Peyer's patch (tissue), 4 donors: ENCODE measurements around the gene MYORG. TPM values are rescaled to one million over a fixed set of nuclear protein-coding genes. Genes with fewer than 3 reads are reported as not detected.

Experiments
- DNase-seq, 3 donors: peaks; one replicate each; pipeline ENCODE4 v3.0.0-alpha.2; 2017 to 2019
- H3K27ac ChIP-seq, 4 donors: fragments of 200-600 bp; sonication (generic); one replicate each; pipeline ENCODE4 v1.5.1; 2016 to 2019
- H3K27me3 ChIP-seq, 2 donors: fragments of 200-600 bp; sonication (generic); one replicate each; pipeline ENCODE4 v1.5.1; 2019
- H3K36me3 ChIP-seq, 3 donors: fragments of 200-600 bp; sonication (generic); one replicate each; pipeline ENCODE4 v1.5.1; 2016 to 2019
- H3K4me1 ChIP-seq, 4 donors: fragments of 200-600 bp; sonication (generic); one replicate each; pipeline ENCODE4 v1.5.1; 2016 to 2019
- H3K4me3 ChIP-seq, 4 donors: fragments of 200-600 bp; sonication (generic); 1 replicate in 3 of 4; 2 replicates in 1 of 4; pipeline ENCODE4 v1.5.1; 2016 to 2019; ENCODE audit warnings: mild to moderate bottlenecking in 1 of 4
- H3K9me3 ChIP-seq, 4 donors: fragments of 200-600 bp; sonication (generic); one replicate each; pipeline ENCODE4 v1.5.1; 2016 to 2019; ENCODE audit warnings: mild to moderate bottlenecking in 1 of 4
- POLR2A ChIP-seq, 2 donors: fragments of 450-650 bp; IDR thresholded peaks; one replicate each; pipeline ENCODE4 v1.5.1; 2017; ENCODE audit warnings: antibody characterized with exemption in 2 of 2, mild to moderate bottlenecking in 2 of 2, moderate library complexity in 2 of 2
- total RNA-seq, 4 donors: library from RNA; depleted of rRNA; stranded (reverse); fragments of >200 nt; gene quantifications; one replicate each; pipeline ENCODE4 v1.1.0, GENCODE V29; 2016
- TF ChIP-seq, protein P1 (sequence below), 6 experiments: fragments of 450-650 bp in 4 of 6; fragments of 200-600 bp in 2 of 6; sonication (generic) in 1 of 6; IDR thresholded peaks; one replicate each; pipeline ENCODE4 v1.5.1; 2017 to 2019; ENCODE audit warnings: antibody characterized with exemption in 6 of 6, mild to moderate bottlenecking in 3 of 6, moderate library complexity in 1 of 6

The MYORG gene
- total RNA-seq, 4 donors from 2014 or later, result 7.4 to 97.2 (median 88.3) TPM

DNA sequence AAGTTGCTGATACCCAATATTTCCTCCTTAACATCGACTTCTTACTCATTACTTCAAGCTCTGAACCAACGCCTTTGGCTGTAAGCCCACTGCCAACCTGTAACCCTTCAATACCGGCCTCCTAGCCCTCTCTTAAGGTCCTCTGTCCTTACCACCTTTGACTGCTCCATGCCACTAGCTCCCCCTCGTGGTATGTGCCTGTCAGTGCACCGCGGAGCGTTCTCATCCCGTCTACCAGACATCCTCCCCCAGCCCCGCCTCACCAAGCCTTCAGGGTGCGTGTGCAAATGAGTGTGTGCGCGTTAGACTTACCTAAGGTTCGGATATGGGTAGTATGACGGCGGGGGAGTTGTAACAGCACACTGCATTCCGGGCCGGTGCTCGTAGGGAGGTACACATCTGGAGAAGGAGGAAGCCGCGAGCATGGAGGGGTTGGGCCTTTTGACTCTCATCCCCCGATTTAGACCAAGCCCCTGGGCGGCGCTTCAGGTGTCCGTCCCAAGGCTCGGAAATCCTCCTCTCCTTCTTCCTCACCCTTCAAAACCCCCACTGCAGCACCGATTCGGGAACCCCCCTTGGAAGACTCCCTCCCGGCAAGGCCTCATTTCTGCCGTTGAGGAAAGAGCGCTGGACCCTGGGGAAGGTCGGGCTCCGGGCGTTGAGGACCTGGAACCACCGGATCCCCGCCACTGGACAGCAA is 2.8 kb upstream of the MYORG start:
- Histone ChIP-seq H3K4me1 (peaks cover 7 to 32% (median 15%) of the 10 kb centered on the region in 4 donors), H3K36me3 (no peaks in the 10 kb centered on the region), H3K27ac (peak overlapping the region; percentile 37 to 85 (median 68)), H3K4me3 (peak overlapping the region; percentile 42 to 61 (median 54)), H3K27me3 (no peaks in the 10 kb centered on the region), H3K9me3 (no peaks in the 10 kb centered on the region)
- peak; percentile 86 to 96 (median 95) for DNase-seq
- TF ChIP-seq, protein P1, sequence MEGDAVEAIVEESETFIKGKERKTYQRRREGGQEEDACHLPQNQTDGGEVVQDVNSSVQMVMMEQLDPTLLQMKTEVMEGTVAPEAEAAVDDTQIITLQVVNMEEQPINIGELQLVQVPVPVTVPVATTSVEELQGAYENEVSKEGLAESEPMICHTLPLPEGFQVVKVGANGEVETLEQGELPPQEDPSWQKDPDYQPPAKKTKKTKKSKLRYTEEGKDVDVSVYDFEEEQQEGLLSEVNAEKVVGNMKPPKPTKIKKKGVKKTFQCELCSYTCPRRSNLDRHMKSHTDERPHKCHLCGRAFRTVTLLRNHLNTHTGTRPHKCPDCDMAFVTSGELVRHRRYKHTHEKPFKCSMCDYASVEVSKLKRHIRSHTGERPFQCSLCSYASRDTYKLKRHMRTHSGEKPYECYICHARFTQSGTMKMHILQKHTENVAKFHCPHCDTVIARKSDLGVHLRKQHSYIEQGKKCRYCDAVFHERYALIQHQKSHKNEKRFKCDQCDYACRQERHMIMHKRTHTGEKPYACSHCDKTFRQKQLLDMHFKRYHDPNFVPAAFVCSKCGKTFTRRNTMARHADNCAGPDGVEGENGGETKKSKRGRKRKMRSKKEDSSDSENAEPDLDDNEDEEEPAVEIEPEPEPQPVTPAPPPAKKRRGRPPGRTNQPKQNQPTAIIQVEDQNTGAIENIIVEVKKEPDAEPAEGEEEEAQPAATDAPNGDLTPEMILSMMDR (IDR thresholded peaks at IDR 0.05), result peak; percentile 83 to 99 (median 97)
- peak in 1 of 2 donors; percentile 34 for TF ChIP-seq POLR2A (IDR thresholded peaks at IDR 0.05)

DNA sequence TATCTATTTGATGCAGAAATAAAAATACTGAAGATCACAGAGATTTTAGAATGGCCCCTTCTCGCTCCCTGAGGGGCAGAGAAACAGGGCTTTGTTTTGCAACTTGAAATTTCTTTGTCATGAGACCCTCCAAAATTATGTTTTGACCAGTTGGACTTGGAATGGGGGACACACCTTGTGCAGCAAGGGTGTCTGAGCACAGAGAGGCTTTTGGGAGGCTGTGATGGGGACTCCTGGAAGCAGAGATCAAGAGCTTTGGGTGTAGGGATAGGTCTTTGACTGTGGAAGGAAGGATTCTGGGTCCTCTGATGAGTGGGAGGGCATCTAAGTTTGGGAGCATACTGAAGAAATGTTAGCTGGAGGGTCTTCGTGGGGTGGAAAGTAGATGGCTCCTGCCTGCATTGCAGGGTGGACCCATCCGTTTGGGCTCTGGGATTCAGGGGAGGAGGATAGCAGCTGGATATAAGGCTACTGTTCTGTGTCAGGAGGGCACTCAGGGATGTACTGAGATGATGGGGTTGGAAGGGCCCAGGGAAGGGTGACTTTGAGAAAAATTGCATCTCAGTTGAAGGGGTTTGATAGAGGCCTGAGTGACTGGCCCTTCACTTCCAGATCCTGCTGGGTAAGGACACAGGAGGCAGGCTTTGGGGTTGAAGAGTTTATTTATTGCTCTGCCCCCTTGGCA is 1.8 kb upstream of the MYORG start:
- TF ChIP-seq POLR2A (IDR thresholded peaks at IDR 0.05), result no peak
- TF ChIP-seq, protein P1 (IDR thresholded peaks at IDR 0.05), result no peak
- Histone ChIP-seq H3K36me3 (no peaks in the 10 kb centered on the region), H3K4me1 (peaks cover 7 to 42% (median 15%) of the 10 kb centered on the region in 4 donors), H3K4me3 (no peak overlapping the region), H3K27me3 (no peaks in the 10 kb centered on the region), H3K27ac (no peak overlapping the region), H3K9me3 (no peaks in the 10 kb centered on the region)
- no peak for DNase-seq

DNA sequence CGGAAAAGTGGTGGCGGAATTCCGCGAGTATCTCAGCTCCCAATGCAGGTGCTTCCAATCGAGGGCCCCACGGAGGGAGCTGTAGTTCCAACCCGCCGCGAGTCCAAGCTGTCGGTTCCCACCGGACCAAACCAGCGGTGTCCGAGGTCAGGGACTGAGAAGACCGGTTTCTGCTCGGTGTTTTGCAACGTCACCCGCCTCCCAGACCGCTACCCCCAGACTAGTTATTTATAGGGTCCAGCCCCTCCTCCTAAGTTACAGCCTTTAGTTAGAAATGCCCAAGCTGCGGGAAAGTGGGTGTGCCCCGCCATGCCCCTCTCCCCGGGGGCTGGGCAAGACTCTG is 677 bp upstream of the MYORG start:
- Histone ChIP-seq H3K27me3 (no peaks in the 10 kb centered on the region), H3K4me3 (peak overlapping the region; percentile 58 to 95 (median 70)), H3K36me3 (peaks cover 0 to 3% (median 0%) of the 10 kb centered on the region in 3 donors), H3K27ac (peak overlapping the region; percentile 23 to 99 (median 72)), H3K9me3 (no peaks in the 10 kb centered on the region), H3K4me1 (peaks cover 7 to 43% (median 15%) of the 10 kb centered on the region in 4 donors)
- peak in 2 of 3 donors; percentile 22 to 66 for DNase-seq
- TF ChIP-seq, protein P1 (IDR thresholded peaks at IDR 0.05), result no peak
- no peak for TF ChIP-seq POLR2A (IDR thresholded peaks at IDR 0.05)

DNA sequence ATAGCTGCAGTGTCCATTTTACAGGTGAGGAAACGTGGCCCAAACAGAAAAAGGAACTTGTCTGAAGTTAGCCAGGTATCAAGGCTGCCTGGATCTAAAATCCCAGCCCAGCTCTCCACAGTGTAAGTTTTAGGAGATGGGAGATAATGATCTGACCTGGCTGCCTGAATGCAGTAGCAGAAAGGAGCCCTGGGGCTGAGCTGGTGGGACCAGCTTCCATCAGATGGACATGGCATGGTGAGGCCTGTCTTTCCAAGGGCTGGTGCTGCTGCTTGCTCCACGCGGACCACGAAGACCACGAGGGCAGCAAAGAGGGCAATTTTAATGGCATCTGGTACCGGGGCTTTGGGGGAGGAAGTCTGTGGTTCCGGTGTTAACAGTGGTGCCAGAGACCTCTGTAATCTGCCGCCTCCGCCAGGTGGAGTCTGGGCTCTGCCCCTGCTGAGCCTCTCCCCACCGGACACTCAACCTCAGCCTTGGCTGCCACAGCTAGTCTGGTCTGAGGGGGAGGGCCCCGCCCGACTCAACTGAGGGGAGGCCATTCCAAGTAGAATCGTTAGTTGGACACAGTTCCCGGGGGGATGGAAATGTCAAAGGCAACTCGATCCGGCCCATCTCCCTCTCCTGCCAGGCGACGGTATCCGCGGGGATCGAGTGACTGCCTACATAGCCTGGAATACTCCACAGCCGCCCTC is 650 bp downstream of the MYORG start:
- Histone ChIP-seq H3K27ac (peak overlapping the region; percentile 52 to 99 (median 88)), H3K4me1 (peaks cover 7 to 37% (median 13%) of the 10 kb centered on the region in 4 donors)
- TF ChIP-seq, protein P1 (IDR thresholded peaks at IDR 0.05), result peak in 4 of 6 experiments; percentile 22 to 55 (median 48)
- no peak for TF ChIP-seq POLR2A (IDR thresholded peaks at IDR 0.05)

DNA sequence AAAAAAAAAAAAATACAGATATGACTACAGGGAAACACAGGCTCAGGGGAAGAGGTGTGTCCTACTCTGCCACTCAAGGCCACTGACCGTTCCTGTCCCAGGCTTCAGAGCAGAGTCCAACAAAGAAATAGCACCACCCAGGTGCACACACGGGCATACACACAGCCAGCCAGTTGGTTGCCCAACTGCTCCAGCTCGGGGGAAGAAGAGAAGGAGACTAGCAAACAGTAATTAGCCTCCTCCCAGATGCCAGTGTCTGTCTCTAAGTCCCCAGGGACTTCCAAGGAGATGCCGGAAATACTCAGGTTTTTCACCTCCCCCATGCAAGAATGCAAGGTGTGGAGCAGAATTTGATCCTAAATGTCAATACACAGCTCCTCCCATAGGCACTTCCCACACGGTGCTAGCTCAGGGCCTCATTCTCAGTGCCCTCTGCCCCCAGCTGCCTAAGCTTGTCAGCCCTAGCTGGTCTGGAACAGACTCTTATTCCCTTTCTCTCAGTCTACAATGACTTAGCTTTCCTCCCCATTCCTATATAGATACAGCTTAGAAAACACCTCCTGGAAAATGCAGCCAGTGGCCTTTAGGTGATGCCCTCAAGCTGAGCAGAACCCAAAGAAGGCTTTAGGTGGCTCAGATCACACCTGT is 1.7 kb downstream of the MYORG start:
- Histone ChIP-seq H3K36me3 (peaks cover 0 to 27% (median 0%) of the 10 kb centered on the region in 3 donors), H3K27ac (peak overlapping the region in 3 of 4 donors; percentile 85 to 99 (median 92)), H3K4me3 (peak overlapping the region in 2 of 4 donors; percentile 77 to 95), H3K9me3 (no peaks in the 10 kb centered on the region), H3K27me3 (no peaks in the 10 kb centered on the region), H3K4me1 (peaks cover 2 to 30% (median 9%) of the 10 kb centered on the region in 4 donors)
- TF ChIP-seq, protein P1 (IDR thresholded peaks at IDR 0.05), result peak in 3 of 6 experiments; percentile 20 to 30 (median 22)
- peak; percentile 88 to 92 for TF ChIP-seq POLR2A (IDR thresholded peaks at IDR 0.05)
- peak in 2 of 3 donors; percentile 83 to 88 for DNase-seq

More for the DNA sequence above, 650 bp downstream of the MYORG start:
- no peaks in the 10 kb centered on the region for H3K9me3 ChIP-seq
- peak; percentile 73 to 87 (median 84) for DNase-seq
- H3K27me3 ChIP-seq, result no peaks in the 10 kb centered on the region
- H3K36me3 ChIP-seq, result peaks cover 0 to 17% (median 0%) of the 10 kb centered on the region in 3 donors
- peak overlapping the region; percentile 58 to 95 (median 70) for H3K4me3 ChIP-seq
